IMR-90 (cell line): ENCODE measurements around the gene C1QTNF8. TPM values are rescaled to one million over a fixed set of nuclear protein-coding genes. Genes with fewer than 3 reads are reported as not detected.

ENCODE experiments used
- ATAC-seq: fragments of 200-7000 bp; cut with Tn5 transposase; 2 replicates; pipeline ENCODE4 v1.9.1; 2020; ENCODE audit warnings: low read depth, mild to moderate bottlenecking, moderate library complexity
- BruUV-seq: library from RNA; stranded (reverse); fragments of 400-500 nt; replicated peaks from 2 replicates; lab custom pipeline; 2021; lab: Mats Ljungman, UMichigan
- CTCF ChIA-PET: fragments of 300-600 bp; formaldehyde crosslinking; extraction: SDS; loops from one replicate; lab custom pipeline; 2021; ENCODE audit warnings: antibody characterized with exemption; lab: Yijun Ruan, JAX
- POLR2A ChIA-PET: fragments of 300-600 bp; sonication (Branson Sonifier 250); formaldehyde crosslinking; loops from one replicate; lab custom pipeline; 2022; ENCODE audit warnings: antibody characterized with exemption; ENCODE audit not compliant: unreplicated experiment; lab: Charles Lee
- DNase-seq: peaks from one replicate; pipeline ENCODE4 v3.0.0; 2013
- H2AFZ ChIP-seq: replicated peaks from 2 replicates; pipeline ENCODE3; 2013; ENCODE audit warnings: low read length, mild to moderate bottlenecking; ENCODE audit not compliant: poor library complexity
- H2AK5ac ChIP-seq: 2 replicates; pipeline ENCODE4 v1.6.1; 2013; ENCODE audit warnings: low read depth, low read length, inconsistent platforms
- H2AK9ac ChIP-seq: replicated peaks from 2 replicates; pipeline ENCODE3; 2013; ENCODE audit warnings: mild to moderate bottlenecking, low read depth, low read length, moderate library complexity; ENCODE audit not compliant: poor library complexity
- H2BK120ac ChIP-seq: 2 replicates; pipeline ENCODE4 v1.6.1; 2013; ENCODE audit warnings: low read depth, low read length, inconsistent platforms
- H2BK15ac ChIP-seq: 3 replicates; pipeline ENCODE4 v1.6.1; 2013; ENCODE audit warnings: low read depth, low read length, inconsistent platforms
- H2BK20ac ChIP-seq: 2 replicates; pipeline ENCODE4 v1.6.1; 2013; ENCODE audit warnings: low read depth, mild to moderate bottlenecking, inconsistent platforms, low read length, moderate library complexity
- H2BK5ac ChIP-seq: 2 replicates; pipeline ENCODE4 v1.6.1; 2013; ENCODE audit warnings: mild to moderate bottlenecking, low read depth, low read length, inconsistent platforms; ENCODE audit not compliant: poor library complexity, severe bottlenecking
- H3K14ac ChIP-seq: replicated peaks from 2 replicates; pipeline ENCODE4 v1.6.1; 2013; ENCODE audit warnings: low read depth, low read length, inconsistent platforms
- H3K18ac ChIP-seq: 2 replicates; pipeline ENCODE4 v1.6.1; 2013; ENCODE audit warnings: low read depth, low read length, control low read depth
- H3K23ac ChIP-seq: 2 replicates; pipeline ENCODE4 v1.6.1; 2013; ENCODE audit warnings: low read depth, low read length, inconsistent platforms
- H3K27ac ChIP-seq: 2 replicates; pipeline ENCODE4 v1.5.1; 2013; ENCODE audit warnings: mild to moderate bottlenecking, control low read depth, low read length; ENCODE audit not compliant: insufficient read depth
- H3K27me3 ChIP-seq: 2 replicates; pipeline ENCODE4 v1.6.1; 2013; ENCODE audit warnings: low read length; ENCODE audit not compliant: control insufficient read depth, insufficient read depth
- H3K36me3 ChIP-seq: 2 replicates; pipeline ENCODE4 v1.6.1; 2013; ENCODE audit warnings: low read length, mixed read lengths; ENCODE audit not compliant: control insufficient read depth, insufficient read depth
- H3K4ac ChIP-seq: 2 replicates; pipeline ENCODE4 v1.6.1; 2013; ENCODE audit warnings: low read depth, low read length, inconsistent platforms
- H3K4me1 ChIP-seq: 2 replicates; pipeline ENCODE4 v1.6.1; 2013; ENCODE audit warnings: low read length, mixed read lengths; ENCODE audit not compliant: control insufficient read depth, insufficient read depth
- H3K4me2 ChIP-seq: 2 replicates; pipeline ENCODE4 v1.6.1; 2013; ENCODE audit warnings: low read depth, mild to moderate bottlenecking, control low read depth, low read length, moderate library complexity
- H3K4me3 ChIP-seq: 2 replicates; pipeline ENCODE4 v1.5.1; 2013; ENCODE audit warnings: low read depth, mild to moderate bottlenecking, control low read depth, low read length, moderate library complexity; ENCODE audit not compliant: insufficient read depth
- H3K56ac ChIP-seq: 2 replicates; pipeline ENCODE4 v1.6.1; 2013; ENCODE audit warnings: low read length, inconsistent platforms; ENCODE audit not compliant: insufficient read depth; ENCODE audit errors: extremely low read depth
- H3K79me1 ChIP-seq, 2 experiments: 2 replicates each; pipeline ENCODE4 v1.6.1; 2013; ENCODE audit warnings: low read length in 2 of 2, inconsistent platforms in 1 of 2, low read depth in 1 of 2
- H3K9ac ChIP-seq: 2 replicates; pipeline ENCODE4 v1.6.1; 2013; ENCODE audit warnings: low read depth, low read length, control low read depth
- H3K9me1 ChIP-seq: 2 replicates; pipeline ENCODE4 v1.6.1; 2013; ENCODE audit warnings: low read length, inconsistent platforms; ENCODE audit not compliant: insufficient read depth
- H3K9me3 ChIP-seq: 2 replicates; pipeline ENCODE4 v1.6.1; 2013; ENCODE audit warnings: low read length; ENCODE audit not compliant: control insufficient read depth, insufficient read depth
- H4K20me1 ChIP-seq: 2 replicates; pipeline ENCODE4 v1.6.1; 2013; ENCODE audit warnings: low read length, inconsistent platforms; ENCODE audit not compliant: insufficient read depth
- H4K5ac ChIP-seq: 2 replicates; pipeline ENCODE4 v1.6.1; 2013; ENCODE audit warnings: mild to moderate bottlenecking, low read depth, low read length, control low read depth
- H4K8ac ChIP-seq, 2 experiments: 2 replicates each; pipeline ENCODE4 v1.6.1; 2013; ENCODE audit warnings: low read depth in 2 of 2, low read length in 2 of 2, control low read depth in 1 of 2, inconsistent platforms in 1 of 2
- H4K91ac ChIP-seq: 2 replicates; pipeline ENCODE4 v1.6.1; 2013; ENCODE audit warnings: low read depth, low read length, inconsistent platforms; ENCODE audit not compliant: insufficient read depth
- CHD1 ChIP-seq: IDR thresholded peaks from 2 replicates; pipeline ENCODE4 v1.6.1; 2012; ENCODE audit warnings: low read depth, low read length, improper control_type of control experiment
- MAZ ChIP-seq: IDR thresholded peaks from 2 replicates; pipeline ENCODE4 v1.6.1; 2012; ENCODE audit warnings: low read depth, mild to moderate bottlenecking, low read length, improper control_type of control experiment, moderate library complexity, borderline replicate concordance
- MXI1 ChIP-seq: IDR thresholded peaks from 2 replicates; pipeline ENCODE4 v1.6.1; 2012; ENCODE audit warnings: low read depth, mild to moderate bottlenecking, low read length, moderate library complexity, borderline replicate concordance
- SMC3 ChIP-seq: fragments of 150-350 bp; IDR thresholded peaks from 2 replicates; pipeline ENCODE4 v1.6.1; 2016; ENCODE audit warnings: low read depth, mild to moderate bottlenecking, antibody characterized with exemption, low read length, moderate library complexity
- WGBS, 2 experiments: methylation state at CpG; one replicate each; pipeline versions ENCODE4 v1.1.5 to v1.1.7; 2013; ENCODE audit warnings: missing lambda C conversion rate in 2 of 2; ENCODE audit not compliant: insufficient read length in 1 of 2; ENCODE audit errors: extremely low coverage in 2 of 2; 5-methylcytosine and 5-hydroxymethylcytosine counted together
- dilution Hi-C: fragments of 300-500 bp; cut with HindIII; formaldehyde crosslinking; loops from one replicate; pipeline ENCODE4 v1.14.3; 2018; ENCODE audit warnings: low sequenced_read_pairs; ENCODE audit not compliant: unreplicated experiment
- in situ Hi-C: fragments of 300-500 bp; cut with MboI; formaldehyde crosslinking; loops from 3 replicates; pipeline ENCODE4 v1.14.3; 2019; ENCODE audit warnings: low sequenced_read_pairs, inconsistent platforms, mixed read lengths
- intact Hi-C: fragments of 100-400 bp; cut with micrococcal nuclease; formaldehyde crosslinking; loops from 2 replicates; pipeline ENCODE4 v1.10.0; 2022
- polyA plus RNA-seq, 3 experiments: library from polyadenylated mRNA; depleted of rRNA; stranded (reverse); fragments of >200 nt; gene quantifications; 2 replicates each; pipeline ENCODE4 v1.2.3, GENCODE V29; 2012; ENCODE audit warnings: low replicate concordance in 1 of 3
- total RNA-seq: library from RNA; depleted of rRNA; stranded (reverse); fragments of >200 nt; gene quantifications from 2 replicates; pipeline ENCODE4 v1.2.3, GENCODE V29; 2012
- TF ChIP-seq, protein P1 (sequence below): fragments of 150-350 bp; IDR thresholded peaks from 2 replicates; pipeline ENCODE4 v1.6.1; 2016; ENCODE audit warnings: low read depth, mild to moderate bottlenecking, low read length, moderate library complexity, borderline replicate concordance
- TF ChIP-seq, protein P2 (sequence below): fragments of 150-350 bp; IDR thresholded peaks from 2 replicates; pipeline ENCODE4 v1.6.1; 2017; ENCODE audit warnings: mild to moderate bottlenecking, antibody characterized with exemption, low read length, low read depth
- TF ChIP-seq, protein P3 (sequence below): conservative IDR thresholded peaks from 2 replicates; pipeline ENCODE4 v1.5.1; 2012; ENCODE audit warnings: mild to moderate bottlenecking, low read depth, low read length, improper control_type of control experiment

C1QTNF8 gene
- total and polyA plus RNA-seq, 2 of the 4 experiments (the other 2 are of a cell fraction): not detected

DNA sequence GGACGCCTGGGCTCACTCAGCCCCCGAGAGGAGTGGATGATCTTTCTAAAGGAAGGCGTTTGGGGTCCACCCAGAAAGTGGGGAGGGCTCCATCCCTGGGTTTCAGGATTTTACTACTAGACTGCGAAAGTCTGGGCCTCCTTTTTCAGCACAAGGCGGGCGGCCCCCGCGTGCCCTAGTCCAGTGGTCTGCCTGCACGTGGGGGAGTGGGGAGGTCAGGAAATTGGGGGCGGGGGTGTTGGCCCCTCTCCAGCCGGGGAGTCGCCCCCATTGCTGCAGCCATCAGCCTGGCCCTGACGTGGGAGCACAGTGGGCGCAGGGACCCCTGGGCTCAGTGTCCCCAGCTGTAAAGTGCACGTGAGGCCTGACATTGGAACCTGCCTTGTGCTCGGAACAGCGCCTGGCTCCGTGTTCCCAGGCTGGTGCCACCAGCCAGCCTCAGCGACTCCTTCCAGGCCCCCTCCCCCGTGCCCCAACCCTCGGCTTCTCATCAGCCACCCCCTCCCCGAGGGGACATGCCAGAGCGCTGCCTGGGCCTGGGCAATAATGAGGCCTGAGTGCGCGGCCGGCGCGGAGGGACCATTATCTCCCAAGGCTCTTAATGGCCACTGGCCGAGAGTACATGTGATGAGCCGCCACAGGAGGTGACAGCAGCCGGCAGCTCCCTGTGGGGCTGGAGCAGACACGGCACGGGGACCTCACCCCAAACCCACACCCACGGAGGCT lies 2.4 kb upstream of the C1QTNF8 start:
- Histone ChIP-seq H4K8ac (no peak overlapping the region), H3K23ac (no peak overlapping the region), H3K27ac (no peak overlapping the region), H3K36me3 (no peaks in the 10 kb centered on the region), H2BK15ac (no peak overlapping the region), H3K4me3 (no peak overlapping the region), H4K20me1 (no peaks in the 10 kb centered on the region), H3K9me3 (no peaks in the 10 kb centered on the region), H4K5ac (no peak overlapping the region), H3K9me1 (no peaks in the 10 kb centered on the region), H2BK5ac (no peak overlapping the region), H3K14ac (no peak overlapping the region), H2AFZ (no peak overlapping the region), H2AK9ac (no peak overlapping the region), H3K4ac (no peak overlapping the region), H2AK5ac (no peak overlapping the region), H2BK120ac (no peak overlapping the region), H3K9ac (no peak overlapping the region), H3K79me1 (no peaks in the 10 kb centered on the region), H3K4me1 (0 out of 2 replicates have a peak, but pooled peaks cover 2% of the 10 kb centered on the region), H4K91ac (no peak overlapping the region), H3K18ac (no peak overlapping the region), H3K4me2 (no peak overlapping the region), H3K27me3 (peaks cover 12% of the 10 kb centered on the region; the same call in 1 of the 2 replicates), H2BK20ac (no peak overlapping the region), H3K56ac (no peak overlapping the region)
- in situ Hi-C loops: no loop called here
- ATAC-seq (no peak), DNase-seq (no peak)
- WGBS, 2 experiments: 35% methylated on average over 7 of the region's 34 CpGs; no CpG with 5 or more reads in 1 of the 2 experiments
- ChIA-PET POLR2A (no interaction called here), CTCF (no interaction called here)
- BruUV-seq: no TSS peak
- dilution Hi-C loops: no loop called here
- TF ChIP-seq MAZ: no peak
- TF ChIP-seq, protein P1, sequence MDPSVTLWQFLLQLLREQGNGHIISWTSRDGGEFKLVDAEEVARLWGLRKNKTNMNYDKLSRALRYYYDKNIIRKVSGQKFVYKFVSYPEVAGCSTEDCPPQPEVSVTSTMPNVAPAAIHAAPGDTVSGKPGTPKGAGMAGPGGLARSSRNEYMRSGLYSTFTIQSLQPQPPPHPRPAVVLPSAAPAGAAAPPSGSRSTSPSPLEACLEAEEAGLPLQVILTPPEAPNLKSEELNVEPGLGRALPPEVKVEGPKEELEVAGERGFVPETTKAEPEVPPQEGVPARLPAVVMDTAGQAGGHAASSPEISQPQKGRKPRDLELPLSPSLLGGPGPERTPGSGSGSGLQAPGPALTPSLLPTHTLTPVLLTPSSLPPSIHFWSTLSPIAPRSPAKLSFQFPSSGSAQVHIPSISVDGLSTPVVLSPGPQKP: no peak
- TF ChIP-seq, protein P2, sequence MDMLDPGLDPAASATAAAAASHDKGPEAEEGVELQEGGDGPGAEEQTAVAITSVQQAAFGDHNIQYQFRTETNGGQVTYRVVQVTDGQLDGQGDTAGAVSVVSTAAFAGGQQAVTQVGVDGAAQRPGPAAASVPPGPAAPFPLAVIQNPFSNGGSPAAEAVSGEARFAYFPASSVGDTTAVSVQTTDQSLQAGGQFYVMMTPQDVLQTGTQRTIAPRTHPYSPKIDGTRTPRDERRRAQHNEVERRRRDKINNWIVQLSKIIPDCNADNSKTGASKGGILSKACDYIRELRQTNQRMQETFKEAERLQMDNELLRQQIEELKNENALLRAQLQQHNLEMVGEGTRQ: no peak
- TF ChIP-seq CHD1: no peak
- no peak for TF ChIP-seq MXI1
- TF ChIP-seq SMC3: no peak
- TF ChIP-seq, protein P3, sequence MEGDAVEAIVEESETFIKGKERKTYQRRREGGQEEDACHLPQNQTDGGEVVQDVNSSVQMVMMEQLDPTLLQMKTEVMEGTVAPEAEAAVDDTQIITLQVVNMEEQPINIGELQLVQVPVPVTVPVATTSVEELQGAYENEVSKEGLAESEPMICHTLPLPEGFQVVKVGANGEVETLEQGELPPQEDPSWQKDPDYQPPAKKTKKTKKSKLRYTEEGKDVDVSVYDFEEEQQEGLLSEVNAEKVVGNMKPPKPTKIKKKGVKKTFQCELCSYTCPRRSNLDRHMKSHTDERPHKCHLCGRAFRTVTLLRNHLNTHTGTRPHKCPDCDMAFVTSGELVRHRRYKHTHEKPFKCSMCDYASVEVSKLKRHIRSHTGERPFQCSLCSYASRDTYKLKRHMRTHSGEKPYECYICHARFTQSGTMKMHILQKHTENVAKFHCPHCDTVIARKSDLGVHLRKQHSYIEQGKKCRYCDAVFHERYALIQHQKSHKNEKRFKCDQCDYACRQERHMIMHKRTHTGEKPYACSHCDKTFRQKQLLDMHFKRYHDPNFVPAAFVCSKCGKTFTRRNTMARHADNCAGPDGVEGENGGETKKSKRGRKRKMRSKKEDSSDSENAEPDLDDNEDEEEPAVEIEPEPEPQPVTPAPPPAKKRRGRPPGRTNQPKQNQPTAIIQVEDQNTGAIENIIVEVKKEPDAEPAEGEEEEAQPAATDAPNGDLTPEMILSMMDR: no peak
- intact Hi-C loops: no loop called here
